ENCODE data around the gene KLK2.

The KLK2 gene

GRCh38 chr19:50896591-50897190 lies 23.5 kb downstream of the KLK2 start:
- no peaks in the 10 kb centered on the region for H3K9me3 Mint-ChIP-seq
- DNase-seq (ENCODE audit: low spot score in 2 of 2) (no peak), ATAC-seq (peak; percentile 93)
- no peak overlapping the region for H3K4me3 Mint-ChIP-seq
- no peak overlapping the region for H3K27ac Mint-ChIP-seq
- no peaks in the 10 kb centered on the region for H3K4me1 Mint-ChIP-seq
- no peaks in the 10 kb centered on the region for H3K36me3 Mint-ChIP-seq

DNA sequence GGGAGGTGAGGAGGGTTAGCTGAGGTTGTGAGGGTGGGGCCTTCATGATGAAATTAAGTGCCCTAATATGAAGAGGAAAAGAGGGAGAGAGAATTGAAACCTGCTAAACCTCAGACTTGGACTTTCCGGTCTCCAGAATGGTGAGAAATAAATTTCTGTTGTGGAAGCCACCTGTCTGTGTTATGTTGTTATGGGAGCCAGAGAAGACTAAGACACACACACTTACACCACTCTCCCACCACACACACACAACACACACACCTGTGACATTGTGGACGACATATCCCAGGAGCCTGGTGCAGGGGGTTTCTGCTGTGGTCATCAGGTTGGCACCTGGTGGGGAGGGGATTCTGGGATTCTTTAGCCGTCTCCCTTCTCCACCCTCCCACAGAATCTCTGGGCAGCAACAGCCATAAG lies 24.0 kb downstream of the KLK2 start:
- Mint-ChIP-seq H3K36me3 (no peaks in the 10 kb centered on the region), H3K4me1 (no peaks in the 10 kb centered on the region), H3K27ac (no peak overlapping the region), H3K9me3 (no peaks in the 10 kb centered on the region), H3K4me3 (no peak overlapping the region)
- ATAC-seq (no peak), DNase-seq (ENCODE audit: low spot score in 2 of 2) (no peak)

DNA sequence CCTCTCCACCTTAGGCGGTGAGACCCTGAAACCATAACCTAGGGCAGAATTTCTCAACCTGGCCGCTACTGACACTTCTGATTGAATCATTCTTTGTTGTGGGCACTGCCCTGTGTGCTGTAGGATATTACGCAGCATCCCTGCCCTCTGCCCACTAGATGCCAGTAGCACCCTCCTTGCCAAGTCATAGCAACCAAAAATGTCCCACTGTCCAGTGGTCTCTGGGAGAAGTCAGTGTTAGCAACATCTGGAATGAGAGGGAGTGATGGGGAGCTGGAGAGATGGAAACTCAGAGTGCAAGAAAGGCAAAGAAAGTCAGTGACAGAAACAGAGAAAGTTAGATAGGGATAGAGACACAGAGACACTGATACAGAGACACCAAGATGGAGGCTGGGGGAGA lies 24.4 kb downstream of the KLK2 start:
- DNase-seq (ENCODE audit: low spot score in 2 of 2) (no peak), ATAC-seq (no peak)
- no peaks in the 10 kb centered on the region for H3K36me3 Mint-ChIP-seq
- H3K9me3 Mint-ChIP-seq = no peaks in the 10 kb centered on the region
- no peaks in the 10 kb centered on the region for H3K4me1 Mint-ChIP-seq
- no peak overlapping the region for H3K4me3 Mint-ChIP-seq
- H3K27ac Mint-ChIP-seq = no peak overlapping the region

GRCh38 chr19:50898018-50898417 lies 24.8 kb downstream of the KLK2 start:
- Mint-ChIP-seq H3K36me3 (no peaks in the 10 kb centered on the region), H3K4me1 (no peaks in the 10 kb centered on the region), H3K9me3 (no peaks in the 10 kb centered on the region), H3K4me3 (no peak overlapping the region), H3K27ac (no peak overlapping the region)
- ATAC-seq = no peak
- no peak for DNase-seq (ENCODE audit: low spot score in 2 of 2)

GRCh38 chr19:50899569-50899968 lies 26.3 kb downstream of the KLK2 start:
- ATAC-seq (no peak), DNase-seq (ENCODE audit: low spot score in 2 of 2) (no peak)
- Mint-ChIP-seq H3K4me3 (no peak overlapping the region), H3K27ac (no peak overlapping the region), H3K9me3 (no peaks in the 10 kb centered on the region), H3K4me1 (no peaks in the 10 kb centered on the region), H3K36me3 (no peaks in the 10 kb centered on the region)

DNA sequence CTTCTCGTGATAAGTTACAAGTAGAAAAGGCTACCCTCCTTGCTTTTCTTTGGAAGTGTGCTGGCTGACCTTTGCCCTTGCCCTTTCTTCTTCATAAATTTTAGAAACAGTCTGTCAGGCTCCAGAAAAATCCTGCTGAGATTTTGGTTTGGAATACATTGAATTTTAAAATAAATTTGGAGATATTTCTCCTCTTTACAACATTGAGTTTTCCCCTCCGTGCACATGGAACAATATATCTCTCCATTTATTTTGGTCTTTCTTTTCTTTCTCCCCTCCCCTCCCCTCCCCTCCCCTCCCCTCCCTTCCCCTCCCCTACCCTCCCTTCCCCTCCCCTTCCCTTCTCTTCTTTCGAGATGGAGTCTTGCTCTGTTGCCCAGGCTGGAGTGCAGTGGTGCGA lies 29.4 kb downstream of the KLK2 start:
- H3K4me1 Mint-ChIP-seq = no peaks in the 10 kb centered on the region
- DNase-seq (ENCODE audit: low spot score in 2 of 2) = no peak
- H3K4me3 Mint-ChIP-seq = no peak overlapping the region
- no peaks in the 10 kb centered on the region for H3K9me3 Mint-ChIP-seq
- no peak for ATAC-seq
- no peak overlapping the region for H3K27ac Mint-ChIP-seq
- H3K36me3 Mint-ChIP-seq = no peaks in the 10 kb centered on the region

- H3K4me1 Mint-ChIP-seq = peaks cover 13% of the 10 kb centered on the region
- ATAC-seq (no peak), DNase-seq (ENCODE audit: low spot score in 2 of 2) (no peak)
- H3K27ac Mint-ChIP-seq = no peak overlapping the region
- no peaks in the 10 kb centered on the region for H3K9me3 Mint-ChIP-seq
- no peaks in the 10 kb centered on the region for H3K36me3 Mint-ChIP-seq
- no peak overlapping the region for H3K4me3 Mint-ChIP-seq
Observed at GRCh38 chr19:50906217-50906616, 33.0 kb downstream of the KLK2 start.

DNA sequence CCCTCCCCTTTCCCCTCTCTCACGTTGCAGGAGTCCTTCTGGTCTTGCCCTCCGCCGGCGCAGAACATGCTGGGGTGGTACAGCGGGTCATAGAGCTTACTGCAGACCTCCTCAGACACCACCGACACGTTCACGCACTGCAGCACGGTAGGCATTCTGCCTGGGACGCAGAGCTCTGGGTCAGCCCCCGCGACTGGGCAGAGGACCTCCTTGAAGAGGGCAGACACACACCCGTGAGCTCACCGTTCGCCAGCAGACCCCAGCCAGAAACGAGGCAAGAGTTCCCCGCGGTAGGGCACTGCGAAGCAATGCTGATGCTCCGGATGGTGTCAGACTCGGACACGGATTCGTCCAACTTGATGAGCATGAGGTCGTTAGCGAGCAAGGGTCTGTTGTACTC lies 35.1 kb downstream of the KLK2 start:
- Mint-ChIP-seq H3K36me3 (no peaks in the 10 kb centered on the region), H3K9me3 (no peaks in the 10 kb centered on the region), H3K4me1 (peaks cover 13% of the 10 kb centered on the region), H3K27ac (no peak overlapping the region), H3K4me3 (no peak overlapping the region)
- no peak for DNase-seq (ENCODE audit: low spot score in 2 of 2)
- ATAC-seq = no peak

GRCh38 chr19:50909240-50910070 lies 36.2 kb downstream of the KLK2 start:
- H3K4me3 Mint-ChIP-seq = peak overlapping the region; percentile 11
- ATAC-seq = no peak
- H3K9me3 Mint-ChIP-seq = no peaks in the 10 kb centered on the region
- DNase-seq (ENCODE audit: low spot score in 2 of 2) = no peak
- peaks cover 13% of the 10 kb centered on the region for H3K4me1 Mint-ChIP-seq
- H3K36me3 Mint-ChIP-seq = no peaks in the 10 kb centered on the region
- H3K27ac Mint-ChIP-seq = no peak overlapping the region

- H3K4me1 Mint-ChIP-seq = peaks cover 13% of the 10 kb centered on the region
- no peak for ATAC-seq
Observed at GRCh38 chr19:50910722-50911121, 37.5 kb downstream of the KLK2 start.

DNA sequence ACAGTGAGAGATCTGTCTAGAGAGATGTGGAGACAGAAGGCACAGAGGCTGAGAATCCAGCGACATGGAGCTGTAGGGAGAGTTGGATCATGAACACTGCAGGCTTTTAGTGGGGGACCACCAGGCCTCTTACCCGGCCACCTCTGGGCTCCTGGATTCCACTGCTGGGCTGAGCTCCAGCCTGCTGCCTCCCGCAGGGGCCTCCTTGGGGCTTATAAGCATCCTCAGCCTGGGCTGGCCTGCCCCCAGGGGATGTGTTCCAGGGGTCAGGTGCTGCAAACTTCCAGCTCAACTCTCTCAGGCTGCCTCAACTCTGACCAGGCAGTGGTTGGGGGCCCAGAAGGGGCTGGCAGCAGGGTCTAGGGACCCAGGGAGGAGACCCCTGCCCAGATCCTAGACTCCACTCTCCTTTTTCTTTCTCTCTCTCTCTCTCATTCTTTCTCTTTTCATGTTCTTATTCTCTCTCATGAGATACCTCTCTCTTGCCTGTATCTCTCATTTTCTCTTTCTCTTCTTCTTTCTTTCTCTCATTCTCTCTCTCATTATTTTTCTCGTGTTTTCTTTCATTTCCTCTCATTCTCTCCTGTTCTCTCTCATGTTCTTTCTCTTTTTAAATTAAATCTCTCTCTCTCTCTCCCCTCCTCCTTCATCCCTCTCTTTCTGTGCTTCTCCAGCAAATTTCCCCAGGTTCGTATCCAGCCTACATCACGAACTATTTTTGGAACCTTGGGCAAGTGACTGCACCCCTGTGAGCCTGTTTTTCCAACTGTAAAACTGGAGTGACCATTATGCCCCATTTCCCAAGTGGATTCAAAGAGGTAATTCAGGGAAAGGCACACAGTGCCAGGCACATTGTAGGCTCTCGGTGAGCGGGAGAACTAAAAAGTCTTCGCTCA lies 38.2 kb downstream of the KLK2 start, which contains the start of gene KLK4:
TSS of gene KLK4 (minus strand) at position 190 of the 896 bp plus-strand sequence. CDS start 657 bp downstream, outside the sequence.
- Mint-ChIP-seq H3K27ac (no peak within 1 kb of the TSS), H3K9me3 (no peaks in the 10 kb centered on the region), H3K4me3 (no peak within 1 kb of the TSS), H3K36me3 (no peaks in the 10 kb centered on the region), H3K4me1 (peaks cover 13% of the 10 kb centered on the region)
- DNase-seq (ENCODE audit: low spot score in 2 of 2) (no peak), ATAC-seq (no peak)

More at GRCh38 chr19:50910722-50911121, 37.5 kb downstream of the KLK2 start:
- H3K36me3 Mint-ChIP-seq = no peaks in the 10 kb centered on the region
- H3K9me3 Mint-ChIP-seq = no peaks in the 10 kb centered on the region
- H3K27ac Mint-ChIP-seq = no peak overlapping the region
- no peak for DNase-seq (ENCODE audit: low spot score in 2 of 2)
- no peak overlapping the region for H3K4me3 Mint-ChIP-seq

DNA sequence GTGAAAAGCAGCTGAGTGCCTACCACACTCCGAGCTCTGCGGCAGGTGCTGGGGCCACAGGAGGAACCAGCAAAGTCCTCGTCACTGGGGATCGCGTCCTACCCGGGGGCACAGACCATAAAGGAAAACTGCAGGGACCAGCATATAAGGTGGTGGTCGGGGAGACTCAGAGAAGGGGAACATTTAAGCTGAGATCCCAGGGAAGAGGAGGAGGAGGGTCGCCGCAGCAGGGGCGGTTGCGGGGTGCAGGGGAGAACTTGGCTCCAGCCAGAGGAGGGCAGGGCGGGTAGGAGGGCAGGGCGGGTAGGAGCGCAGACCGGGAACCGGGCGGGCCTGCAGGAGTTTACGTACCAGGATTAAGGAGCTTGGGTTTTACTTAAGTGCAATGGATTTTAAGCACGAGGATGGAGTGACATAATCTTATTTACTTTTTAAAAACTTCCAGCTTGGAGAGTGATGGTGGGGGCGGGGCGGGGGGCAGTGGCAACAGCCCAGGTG lies 38.9 kb downstream of the KLK2 start:
- Mint-ChIP-seq H3K9me3 (no peaks in the 10 kb centered on the region), H3K36me3 (no peaks in the 10 kb centered on the region), H3K4me3 (no peak overlapping the region), H3K4me1 (peaks cover 13% of the 10 kb centered on the region), H3K27ac (no peak overlapping the region)
- DNase-seq (ENCODE audit: low spot score in 2 of 2) (no peak), ATAC-seq (no peak)

DNA sequence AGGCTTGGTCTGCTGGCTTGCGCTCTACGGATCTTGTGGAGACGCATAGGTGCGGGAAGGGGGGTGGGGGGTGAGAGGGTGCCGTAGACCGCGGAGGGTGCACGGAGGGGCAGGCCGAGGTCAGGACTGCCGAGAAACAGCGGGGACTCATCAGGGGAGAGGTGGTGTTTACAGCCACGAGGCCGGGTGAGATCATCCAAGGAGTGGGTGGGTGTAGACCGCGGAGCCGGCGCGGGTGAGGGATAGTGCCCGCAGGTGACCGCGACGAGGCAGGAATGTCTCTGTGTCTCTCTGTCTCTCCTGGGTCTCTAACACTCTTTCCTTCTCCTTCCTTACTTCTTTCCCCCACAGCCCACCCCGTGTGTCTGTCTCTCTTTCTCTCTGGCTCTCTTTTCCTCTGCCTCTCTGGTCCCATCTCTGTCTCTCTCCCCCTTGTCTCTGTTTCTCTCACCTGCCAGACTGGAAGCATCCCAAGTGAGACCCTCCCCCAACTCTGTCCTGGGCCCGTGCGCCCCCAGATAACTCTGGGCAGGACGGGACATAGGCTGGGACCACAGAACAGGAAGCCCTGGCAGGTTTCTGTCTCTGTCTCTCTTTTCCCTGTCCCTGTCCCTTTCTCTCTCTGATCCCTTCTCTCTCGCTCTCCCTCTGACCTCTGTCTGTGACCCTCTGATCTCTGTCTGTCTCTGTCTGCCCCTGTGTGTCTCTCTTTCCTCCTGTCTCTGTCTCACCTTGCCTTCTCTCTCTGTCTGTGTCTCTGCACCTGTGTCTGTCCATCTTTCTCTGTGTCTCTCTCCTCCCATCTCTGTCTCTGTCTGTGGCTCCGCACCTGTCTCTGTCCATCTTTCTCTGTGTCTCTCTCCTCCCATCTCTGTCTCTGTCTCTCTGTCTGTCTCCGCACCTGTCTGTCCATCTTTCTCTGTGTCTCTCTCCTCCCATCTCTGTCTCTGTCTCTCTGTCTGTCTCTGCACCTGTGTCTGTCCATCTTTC lies 39.8 kb downstream of the KLK2 start:
- no peak overlapping the region for H3K27ac Mint-ChIP-seq
- H3K4me1 Mint-ChIP-seq = peaks cover 13% of the 10 kb centered on the region
- ATAC-seq (peak; percentile 88), DNase-seq (ENCODE audit: low spot score in 2 of 2) (no peak)
- H3K9me3 Mint-ChIP-seq = no peaks in the 10 kb centered on the region
- H3K4me3 Mint-ChIP-seq = no peak overlapping the region
- H3K36me3 Mint-ChIP-seq = no peaks in the 10 kb centered on the region

DNA sequence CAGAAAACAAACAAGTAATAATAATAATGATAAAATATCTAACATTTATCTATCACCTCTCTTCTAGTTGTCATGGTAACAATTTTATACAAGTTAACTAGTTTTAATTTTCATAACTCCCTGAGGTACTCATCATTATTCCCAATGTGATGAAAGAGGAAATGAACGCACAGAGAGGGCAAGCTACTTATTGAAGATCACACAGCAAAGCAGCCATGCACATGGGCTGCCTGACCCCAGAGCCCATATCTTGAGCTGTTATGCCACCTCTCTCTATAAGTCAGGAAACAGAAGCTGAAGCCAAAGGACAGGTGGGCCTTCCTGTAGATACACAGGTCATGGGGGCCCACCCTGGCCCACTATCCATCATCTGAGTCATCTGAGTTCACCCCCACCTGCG lies 42.8 kb downstream of the KLK2 start:
- DNase-seq (ENCODE audit: low spot score in 2 of 2) (no peak), ATAC-seq (no peak)
- no peak overlapping the region for H3K4me3 Mint-ChIP-seq
- no peaks in the 10 kb centered on the region for H3K4me1 Mint-ChIP-seq
- no peaks in the 10 kb centered on the region for H3K36me3 Mint-ChIP-seq
- no peak overlapping the region for H3K27ac Mint-ChIP-seq
- no peaks in the 10 kb centered on the region for H3K9me3 Mint-ChIP-seq

All from stimulated activated effector memory CD8-positive, alpha-beta T cell treated with anti-CD3 and anti-CD28 coated beads, Interleukin-12 subunit alpha, Interleukin-12 subunit beta, amount 100 ng/mL, for 72 hours (primary cell).